GM21786 (cell line): ENCODE results near the gene TRIM15.
"Not testable (repeated sequence)": the region's sequence is repeated elsewhere in the genome, so short reads cannot be mapped to it uniquely, and the experiment has no call there.

Experiments
- ATAC-seq: cut with Tn5 transposase; IDR thresholded peaks from one replicate; pipeline ENCODE4 v1.9.1; 2021; ENCODE audit not compliant: unreplicated experiment

TRIM15 gene

DNA sequence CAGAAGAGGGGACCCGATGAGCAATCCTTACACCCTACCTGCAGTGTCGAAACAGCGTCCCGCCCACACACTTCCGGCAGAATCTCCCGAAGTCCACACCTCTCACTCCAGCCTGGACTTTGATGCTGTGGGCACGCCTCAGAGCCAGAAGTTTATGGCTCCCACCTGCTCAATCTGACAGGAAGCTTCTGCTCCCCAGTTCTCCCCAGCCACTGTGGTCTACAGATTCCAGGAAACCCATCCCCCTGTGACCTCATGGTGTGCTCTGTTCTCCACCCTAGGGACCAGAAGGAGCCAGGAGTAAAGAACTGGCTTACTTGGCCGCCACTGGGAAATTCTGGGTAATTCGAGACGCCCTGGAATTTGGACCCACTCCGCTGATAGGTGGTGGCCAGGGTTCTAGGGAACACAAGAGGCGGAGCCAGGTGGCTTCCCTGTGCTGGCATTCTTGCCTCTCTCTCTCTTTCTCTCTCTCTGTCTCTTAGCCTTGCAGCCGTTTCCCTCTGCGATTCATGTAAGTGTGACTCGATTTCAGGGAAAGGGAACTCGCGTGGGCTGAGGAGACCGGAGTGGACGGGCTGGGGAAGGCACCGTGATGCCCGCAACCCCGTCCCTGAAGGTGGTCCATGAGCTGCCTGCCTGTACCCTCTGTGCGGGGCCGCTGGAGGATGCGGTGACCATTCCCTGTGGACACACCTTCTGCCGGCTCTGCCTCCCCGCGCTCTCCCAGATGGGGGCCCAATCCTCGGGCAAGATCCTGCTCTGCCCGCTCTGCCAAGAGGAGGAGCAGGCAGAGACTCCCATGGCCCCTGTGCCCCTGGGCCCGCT is at the start of gene TRIM15:
Gene TRIM15, plus strand, starts transcription at position 457 of the 828 bp plus-strand sequence. Its CDS starts 139 bp downstream, at position 596.
- ATAC-seq, result no peak

DNA sequence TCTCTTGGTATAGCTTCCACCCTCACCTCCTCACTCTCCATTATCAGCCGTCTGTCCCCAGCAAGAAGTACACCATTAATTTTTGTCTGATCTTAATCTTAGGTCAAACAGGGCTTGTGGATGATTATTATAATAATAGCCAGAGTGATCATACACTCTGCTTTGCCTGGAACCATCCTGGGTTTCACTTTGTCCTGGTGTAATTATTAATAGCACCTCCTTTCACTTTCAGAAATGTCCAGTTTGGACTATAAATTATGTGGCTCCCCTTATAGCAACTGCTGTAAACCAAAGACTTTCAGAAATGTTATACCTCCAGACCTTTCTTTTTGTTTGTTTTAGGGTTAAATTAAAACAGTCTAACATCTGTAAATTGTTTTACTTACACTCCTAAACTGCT is 49.5 kb upstream of the TRIM15 start:
- no peak for ATAC-seq

DNA sequence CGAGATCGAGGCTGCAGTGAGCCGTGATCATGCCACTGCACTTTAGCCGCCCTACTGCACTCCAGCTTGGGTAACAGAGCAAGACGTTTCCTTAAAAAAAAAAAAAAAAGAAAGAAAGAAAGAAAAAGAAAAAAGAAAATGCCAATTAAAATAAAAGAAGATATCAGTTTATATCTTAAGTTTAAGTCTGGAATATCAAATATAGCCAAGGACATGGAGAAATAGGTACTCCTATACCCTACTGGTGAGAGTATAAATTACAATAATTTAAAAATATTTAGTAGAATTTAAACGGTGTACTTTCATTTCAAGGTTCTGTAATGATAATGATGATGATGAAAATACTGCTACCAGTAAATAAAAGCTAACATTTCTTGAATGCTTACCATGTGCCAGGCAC is 46.6 kb upstream of the TRIM15 start:
- ATAC-seq, result no peak

DNA sequence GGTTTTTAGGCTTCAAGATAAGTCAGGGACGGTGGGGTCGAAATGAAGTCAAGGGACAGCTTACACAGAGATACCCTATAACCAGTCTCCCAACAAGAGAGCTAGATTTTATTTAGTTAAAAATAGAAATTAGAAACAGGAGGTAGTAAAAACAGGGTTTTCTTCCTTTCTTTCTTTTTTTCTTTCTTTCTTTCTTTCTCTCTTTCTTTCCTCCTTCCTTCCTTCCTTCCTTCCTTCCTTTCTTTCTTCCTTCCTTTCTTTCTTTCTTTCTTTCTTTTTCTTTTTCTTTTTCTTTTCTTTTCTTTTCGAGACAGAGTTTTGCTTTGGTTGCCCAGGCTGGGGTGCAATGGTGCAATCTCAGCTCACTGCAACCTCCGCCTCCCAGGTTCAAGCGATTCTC is 44.7 kb upstream of the TRIM15 start:
- ATAC-seq, result not testable (repeated sequence)

DNA sequence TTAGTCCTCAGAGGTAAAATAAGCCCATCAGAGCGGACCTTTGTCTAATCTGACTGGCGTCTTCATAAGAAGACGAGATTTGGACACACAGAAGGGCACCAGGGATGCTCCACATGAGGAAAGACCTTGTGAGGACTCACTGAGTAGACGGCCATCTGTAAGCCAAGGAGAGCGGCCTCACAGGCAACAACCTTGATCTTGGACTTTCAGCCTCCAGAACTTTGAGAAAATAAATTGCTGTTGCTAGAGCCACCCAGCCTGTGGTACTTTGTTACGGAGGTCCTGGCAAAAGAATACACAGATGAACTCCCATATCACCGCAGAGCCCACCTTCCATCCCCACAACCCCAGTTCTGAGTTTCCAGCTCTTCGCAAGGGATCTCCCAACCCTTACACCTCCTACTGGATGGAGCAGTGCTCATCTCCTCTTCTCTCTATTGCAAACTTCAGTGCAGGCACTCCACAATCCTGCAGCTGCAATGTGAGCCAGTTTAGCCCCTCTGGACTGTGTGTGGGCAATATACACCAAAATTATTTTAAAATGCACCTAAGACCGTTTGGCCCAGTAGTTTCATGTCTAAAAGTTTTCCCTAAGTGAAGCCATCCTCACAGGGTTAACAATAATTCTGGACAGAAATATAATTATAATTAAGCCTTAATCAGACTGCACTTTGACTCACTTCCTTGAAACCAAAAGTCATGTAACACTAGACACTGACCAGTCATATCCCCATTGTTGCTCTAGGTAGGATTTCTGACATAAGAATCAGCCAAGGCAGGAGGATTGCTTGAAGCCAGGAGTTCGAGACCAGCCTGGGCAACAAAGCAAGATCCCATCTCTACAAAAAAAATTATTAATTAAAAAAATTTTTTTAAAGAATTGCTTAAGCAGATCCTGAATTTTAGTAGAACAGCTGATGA is 41.6 kb upstream of the TRIM15 start:
- ATAC-seq, result no peak

DNA sequence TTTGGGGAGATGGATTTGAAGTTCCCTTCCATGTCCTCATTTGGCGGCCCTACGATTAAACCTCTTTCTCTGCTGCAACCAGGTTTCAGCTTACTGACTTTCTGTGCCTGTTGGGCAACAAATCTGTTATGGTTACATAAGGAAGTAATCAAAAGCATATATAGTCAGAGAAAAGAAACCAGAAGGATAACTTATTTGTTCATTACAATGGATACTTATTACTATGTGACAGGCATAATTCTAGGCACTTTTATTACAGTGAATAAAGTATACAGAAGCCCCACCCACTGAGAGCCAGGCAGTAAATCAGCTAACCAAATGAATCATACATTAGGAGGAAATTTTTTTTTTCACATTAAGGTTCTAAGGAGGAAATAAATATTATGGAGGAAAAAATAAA is 40.8 kb upstream of the TRIM15 start:
- ATAC-seq, result no peak

DNA sequence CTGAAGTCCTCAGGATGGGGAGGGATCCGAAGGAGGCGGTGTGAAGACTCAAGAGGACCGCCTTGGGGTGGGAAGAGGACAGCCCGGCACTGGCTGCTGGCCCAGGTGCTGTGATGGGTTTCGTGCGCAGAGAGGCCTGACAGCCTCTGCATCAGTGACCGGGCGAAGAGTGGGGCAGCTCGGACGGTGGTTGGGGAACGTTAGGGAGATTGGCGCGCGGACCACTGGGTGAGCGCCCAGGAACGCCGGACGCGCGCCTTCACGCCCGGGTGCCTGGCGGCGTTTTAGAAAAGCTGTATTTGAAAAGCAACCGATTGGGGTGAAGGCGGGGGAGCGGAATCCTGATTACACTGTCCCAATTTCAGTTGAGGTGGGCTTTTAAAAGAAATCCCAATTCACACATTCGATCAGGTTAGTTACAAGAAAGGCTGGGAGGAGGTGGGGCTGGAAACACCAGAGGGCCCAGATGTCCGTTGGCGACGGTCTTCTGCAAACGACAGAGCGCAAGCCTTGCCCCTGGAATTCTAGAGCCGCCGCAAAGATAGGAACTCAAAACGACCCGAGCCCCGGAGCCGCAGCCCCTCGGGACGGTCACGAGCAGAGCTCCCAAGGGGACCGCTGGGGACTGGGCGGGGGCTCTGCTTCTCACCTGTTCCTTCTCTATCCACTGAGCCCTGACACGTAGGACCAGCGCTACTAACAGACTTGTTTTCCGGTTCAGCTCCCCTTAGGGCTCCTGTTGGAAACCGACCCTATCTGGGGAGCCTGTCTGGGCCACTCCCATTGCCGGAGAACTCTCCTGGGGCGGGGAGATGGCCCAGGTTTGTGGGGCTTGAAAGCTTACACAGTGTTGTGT is 35.9 kb upstream of the TRIM15 start:
- ATAC-seq, result no peak

DNA sequence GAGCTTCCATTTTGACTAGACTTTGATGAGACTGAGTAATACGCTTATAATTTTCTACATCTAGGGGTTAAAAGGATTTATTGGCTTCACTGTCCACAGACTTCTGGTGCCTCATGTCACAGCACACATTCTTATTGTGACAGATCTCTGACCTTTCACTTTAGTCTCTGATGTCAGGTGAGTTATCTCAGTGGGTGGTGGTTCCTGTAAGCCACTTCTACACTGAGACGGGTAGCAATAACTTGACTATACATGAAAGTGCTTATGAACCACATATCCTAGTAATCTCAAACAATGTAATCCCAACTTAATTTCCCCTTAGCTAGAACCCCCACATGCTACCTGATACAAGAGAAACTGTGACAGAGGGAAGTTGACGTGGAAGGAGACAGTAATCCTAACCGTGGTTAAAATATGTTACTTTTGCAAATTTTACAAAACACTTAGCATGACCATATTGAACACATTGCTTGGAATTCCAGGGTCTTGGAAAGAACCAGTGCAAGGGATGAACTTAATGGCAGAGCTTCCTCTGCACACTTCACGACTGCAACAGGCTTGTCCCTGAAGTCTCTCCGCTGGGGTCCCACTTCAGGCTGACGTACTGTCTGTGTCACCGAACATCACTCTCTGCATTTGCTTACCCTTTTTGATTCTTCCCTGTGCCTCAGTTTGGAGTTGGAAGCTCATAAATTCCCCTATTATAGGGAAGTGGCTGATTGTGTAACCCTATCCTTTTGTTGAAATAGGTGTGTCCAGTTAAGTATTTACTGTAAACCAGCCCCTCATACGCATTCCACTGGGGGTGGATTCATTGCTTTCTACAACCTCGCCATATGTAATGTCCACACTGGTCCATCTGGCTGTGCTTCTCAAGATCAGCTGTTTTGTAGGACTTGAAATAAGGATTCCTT is 33.8 kb upstream of the TRIM15 start:
- no peak for ATAC-seq

DNA sequence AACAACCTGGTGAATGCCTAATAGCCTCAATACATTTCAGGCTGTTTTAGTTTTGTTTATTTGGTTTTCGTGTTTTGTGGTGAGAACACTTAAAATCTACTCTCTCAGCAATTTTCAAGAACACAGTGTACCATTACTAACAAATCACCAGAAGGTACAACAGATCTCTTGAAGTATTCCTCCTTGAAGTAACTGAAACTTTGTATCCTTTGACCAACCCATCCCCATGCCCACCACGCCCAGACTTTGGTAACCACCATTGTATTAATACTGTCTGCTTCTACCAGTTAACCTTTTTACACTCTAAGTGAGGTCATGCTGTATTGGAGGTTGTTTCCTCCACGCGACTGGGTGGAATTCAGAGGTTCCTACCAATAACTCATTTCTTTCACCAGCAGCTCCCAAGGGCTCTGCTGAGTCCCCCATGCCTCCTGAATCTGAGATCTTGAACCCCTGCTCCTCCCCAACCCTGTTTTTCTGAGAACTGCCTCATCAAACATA is 33.1 kb upstream of the TRIM15 start:
- ATAC-seq, result no peak

DNA sequence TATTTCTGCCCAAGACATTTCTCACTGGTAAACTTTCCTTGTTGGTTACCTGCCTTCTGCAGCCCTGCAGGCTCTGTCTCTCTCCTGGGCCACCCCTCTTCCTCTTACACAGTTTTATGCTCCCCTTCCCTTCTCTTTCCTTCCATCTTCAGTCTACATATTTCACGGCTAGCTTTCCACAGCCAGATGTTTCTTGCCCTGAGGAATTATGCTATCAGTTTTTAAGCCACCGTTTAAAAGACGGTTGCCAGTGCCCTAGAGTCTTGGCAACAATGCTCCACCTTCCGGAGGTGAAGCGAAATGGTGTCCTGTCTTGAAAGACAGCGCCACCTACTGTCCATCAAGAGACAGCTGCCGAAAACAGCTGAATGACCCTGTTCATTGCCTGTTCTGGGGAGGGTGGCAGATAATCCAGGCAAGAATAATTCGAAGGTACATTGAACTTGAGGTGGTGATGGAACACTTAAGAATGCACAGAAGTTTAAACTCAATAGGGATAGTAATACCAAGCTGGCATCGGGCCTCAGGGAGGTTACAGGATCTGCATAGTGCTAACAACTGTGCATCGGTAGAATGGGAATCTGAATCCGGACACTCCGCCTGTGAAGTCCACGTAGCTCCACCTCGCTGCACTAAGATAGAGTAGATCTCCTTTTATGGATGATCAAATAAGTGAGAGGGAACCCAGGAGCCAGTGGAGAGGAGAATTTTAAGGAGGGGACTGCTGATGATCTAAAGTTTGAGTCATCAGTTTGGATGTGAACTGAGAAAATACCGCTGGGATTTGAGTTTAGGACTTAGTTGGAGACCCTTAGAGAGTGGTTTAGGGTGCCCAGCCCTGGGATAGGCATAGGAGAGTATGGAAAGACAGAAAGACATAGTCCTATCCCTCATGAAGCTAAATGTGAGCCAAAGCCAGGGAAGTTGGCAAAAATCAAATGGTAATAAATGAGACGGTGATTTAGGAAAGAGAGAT is 32.2 kb upstream of the TRIM15 start:
- ATAC-seq, result peak; percentile 72

DNA sequence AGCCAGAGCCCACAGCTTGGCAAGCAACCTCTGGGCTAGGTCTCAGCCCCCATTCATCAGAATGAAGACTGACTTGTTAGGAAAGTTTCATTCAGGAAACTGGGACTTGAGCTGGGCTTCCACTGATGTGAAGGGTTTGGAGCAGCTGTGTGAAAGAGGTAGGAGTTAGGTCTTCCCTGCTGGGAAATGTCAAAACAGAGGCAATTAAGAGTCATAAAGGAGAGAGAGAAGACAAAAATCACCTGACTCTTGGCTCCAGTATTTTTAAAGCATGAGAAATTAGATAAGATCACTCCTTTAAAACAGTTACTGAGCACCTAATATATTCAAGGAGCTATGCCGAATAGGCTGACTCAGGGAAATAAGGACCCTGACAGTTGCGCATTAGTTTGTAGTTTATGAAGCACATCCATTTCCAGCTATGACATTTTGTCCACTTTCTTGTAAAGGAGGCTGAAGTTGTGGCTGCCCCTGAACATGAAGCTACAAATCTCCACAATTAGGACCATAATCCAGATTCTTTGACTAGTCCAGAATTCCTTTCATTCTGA is 31.3 kb upstream of the TRIM15 start:
- ATAC-seq, result no peak

DNA sequence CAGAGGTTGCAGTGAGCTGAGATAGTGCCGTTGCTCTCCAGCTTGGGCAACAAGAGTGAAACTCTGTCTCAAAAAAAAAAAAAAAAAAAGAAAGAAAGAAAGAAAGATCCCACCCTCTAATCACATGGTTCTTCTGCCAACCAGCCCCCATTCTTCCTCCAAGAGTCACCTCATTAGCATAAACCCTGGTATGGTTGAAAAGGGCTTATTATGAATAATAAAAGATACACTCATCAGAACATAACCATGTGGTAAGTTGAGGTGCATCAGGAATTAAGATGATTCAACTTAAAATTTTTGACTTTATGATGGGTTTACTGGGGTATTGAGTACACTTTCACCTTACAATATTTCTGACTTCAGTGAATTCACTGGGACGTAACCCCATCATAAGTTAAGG is 28.2 kb upstream of the TRIM15 start:
- ATAC-seq, result no peak

DNA sequence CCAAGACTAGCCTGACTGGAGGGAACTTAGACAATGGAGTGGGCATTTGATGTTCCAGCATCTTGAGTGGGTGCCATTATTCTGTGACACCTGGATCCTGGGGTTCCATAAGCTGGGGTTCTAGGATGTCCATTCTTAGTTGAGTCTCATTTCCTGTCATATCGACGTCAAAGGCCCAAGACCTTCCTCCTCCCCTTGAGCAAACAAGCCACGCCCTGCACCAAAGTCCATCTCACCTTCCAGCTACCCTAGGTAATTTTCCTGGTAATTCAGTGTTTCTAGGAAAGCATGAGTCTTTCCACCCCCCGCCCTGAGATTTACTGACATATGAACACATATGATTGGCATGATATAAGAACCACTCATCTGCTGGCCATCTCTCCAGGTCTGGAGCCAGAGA is 27.6 kb upstream of the TRIM15 start, which contains the start of gene TRIM40:
Gene TRIM40, plus strand, starts transcription at position 384 of the 400 bp plus-strand sequence. CDS start 897 bp downstream, outside the sequence.
- no peak for ATAC-seq

DNA sequence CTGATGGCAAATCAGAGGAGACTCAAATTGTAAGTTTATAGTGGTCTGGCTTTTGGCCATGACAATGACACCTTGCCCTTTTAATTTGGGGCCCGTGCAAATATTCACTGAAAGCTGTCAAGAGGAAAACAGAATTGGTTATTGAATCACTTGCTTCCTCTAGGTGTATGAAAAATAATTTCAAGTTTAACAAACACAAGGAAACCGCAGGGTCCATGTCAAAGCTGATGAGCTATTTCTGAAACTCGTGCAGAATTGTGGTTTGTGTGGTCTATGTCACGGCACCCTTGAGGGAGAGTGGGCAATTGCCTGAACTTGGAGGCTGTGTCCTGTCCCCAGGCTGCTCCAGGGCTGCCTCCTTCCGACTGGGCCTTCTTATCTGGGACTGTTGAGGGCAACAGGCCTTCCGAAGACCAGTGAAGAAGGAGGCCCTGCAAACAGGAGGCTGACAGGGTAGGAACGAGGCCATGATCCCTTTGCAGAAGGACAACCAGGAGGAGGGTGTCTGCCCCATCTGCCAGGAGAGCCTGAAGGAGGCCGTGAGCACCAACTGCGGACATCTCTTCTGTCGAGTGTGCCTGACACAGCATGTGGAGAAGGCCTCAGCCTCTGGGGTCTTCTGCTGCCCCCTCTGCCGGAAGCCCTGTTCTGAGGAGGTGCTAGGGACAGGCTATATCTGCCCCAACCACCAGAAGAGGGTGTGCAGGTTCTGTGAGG is 26.6 kb upstream of the TRIM15 start:
- ATAC-seq, result no peak

DNA sequence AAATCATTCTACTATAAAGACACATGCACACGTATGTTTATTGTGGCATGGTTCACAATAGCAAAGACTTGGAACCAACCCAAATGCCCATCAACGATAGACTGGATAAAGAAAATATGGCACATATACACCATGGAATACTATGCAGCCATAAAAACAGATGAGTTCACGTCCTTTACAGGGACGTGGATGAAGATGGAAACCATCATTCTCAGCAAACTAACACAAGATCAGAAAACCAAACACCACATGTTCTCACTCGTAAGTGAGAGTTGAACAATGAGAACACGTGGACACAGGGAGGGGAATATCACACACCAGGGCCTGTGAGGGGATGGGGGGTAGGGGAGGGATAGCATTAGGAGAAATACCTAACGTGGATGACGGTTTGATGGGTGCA is 23.1 kb upstream of the TRIM15 start:
- ATAC-seq, result not testable (repeated sequence)

DNA sequence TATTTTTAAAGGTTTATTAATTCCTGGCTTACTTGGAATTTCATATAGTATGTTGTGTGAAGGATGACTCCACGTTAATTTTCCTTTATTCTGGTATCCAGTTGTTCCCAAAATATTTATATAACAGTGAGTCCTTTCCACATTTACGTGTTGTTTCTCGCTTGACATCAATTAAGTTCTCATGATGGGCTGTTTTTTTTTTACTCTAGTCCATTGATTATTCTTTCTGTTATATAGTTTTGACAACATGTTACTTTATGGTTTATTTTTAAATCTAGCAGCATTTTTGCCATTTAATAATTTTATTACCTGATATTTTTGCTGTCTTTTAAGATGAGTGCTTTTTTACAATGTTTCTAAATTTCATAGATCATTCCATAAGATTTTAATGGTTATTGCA is 20.7 kb upstream of the TRIM15 start:
- no peak for ATAC-seq

DNA sequence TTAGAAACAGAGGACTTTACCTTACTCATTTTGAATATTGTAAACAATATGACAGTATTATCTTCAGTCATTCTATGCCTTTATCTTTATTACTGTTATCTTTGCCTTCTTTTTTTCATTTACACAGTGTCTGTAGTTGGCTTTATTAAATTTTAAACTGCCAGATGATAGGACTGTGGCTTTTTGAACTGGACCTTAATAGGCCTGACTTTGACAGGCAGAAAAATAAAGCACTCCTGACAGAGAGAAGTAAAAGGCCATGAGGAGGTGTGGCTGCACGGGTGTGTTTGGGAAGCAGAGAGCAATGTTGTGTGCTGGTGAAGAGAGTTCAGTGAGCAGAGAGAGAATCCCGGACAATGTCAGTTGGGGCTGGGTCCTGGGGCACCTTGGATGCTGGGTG is 19.6 kb upstream of the TRIM15 start:
- ATAC-seq, result no peak

DNA sequence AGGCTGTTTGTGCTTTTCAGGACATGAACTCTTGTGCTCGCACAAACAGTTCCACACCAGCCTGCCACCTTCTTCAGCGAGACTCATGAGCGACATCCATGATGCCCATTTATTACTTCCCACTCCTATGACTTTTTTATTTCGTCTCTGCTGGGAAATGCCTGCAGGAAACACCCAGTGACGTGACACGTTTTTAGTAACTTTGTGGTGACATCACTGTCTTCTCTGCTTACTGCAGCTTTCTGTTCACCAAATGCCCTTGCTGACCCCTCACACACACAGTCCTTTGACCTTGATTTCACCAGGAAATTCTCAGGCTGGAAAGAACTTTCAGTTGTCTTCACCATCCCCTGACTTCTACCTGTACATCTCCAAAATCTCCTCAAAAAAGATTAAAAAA is 18.5 kb upstream of the TRIM15 start:
- ATAC-seq, result no peak
